GM12878 (cell line): Measurements from ENCODE around the gene EXOC4. TPM values are rescaled to one million over a fixed set of nuclear protein-coding genes. Genes with fewer than 3 reads are reported as not detected.

Experiments used
- ATAC-seq: fragments of 200-7000 bp; cut with Tn5 transposase; 3 replicates; pipeline ENCODE4 v1.9.1; 2020; ENCODE audit warnings: mild to moderate bottlenecking, moderate library complexity
- BruUV-seq: library from RNA; stranded (reverse); fragments of 400-500 nt; replicated peaks from 2 replicates; lab custom pipeline; 2021; lab: Mats Ljungman, UMichigan
- CTCF ChIA-PET: fragments of 300-600 bp; sonication (Branson Sonifier 250); formaldehyde crosslinking; extraction: SDS; loops from one replicate; lab custom pipeline; 2021; ENCODE audit warnings: inconsistent platforms; lab: Yijun Ruan, JAX
- POLR2A ChIA-PET: fragments of 350-600 bp; formaldehyde crosslinking; extraction: SDS; loops from one replicate; lab custom pipeline; 2021; ENCODE audit warnings: inconsistent platforms; lab: Charles Lee
- RAD21 ChIA-PET: fragments of 300-600 bp; sonication (Branson Sonifier 250); formaldehyde crosslinking; loops from one replicate; lab custom pipeline; 2023; ENCODE audit warnings: antibody characterized with exemption; ENCODE audit not compliant: unreplicated experiment; lab: Charles Lee
- SMC1A ChIA-PET: fragments of 300-600 bp; sonication (Branson Sonifier 250); formaldehyde crosslinking; loops from one replicate; lab custom pipeline; 2023; ENCODE audit not compliant: unreplicated experiment, uncharacterized antibody; lab: Charles Lee
- DNase-seq: peaks from one replicate; pipeline ENCODE4 v3.0.0-alpha.2; 2011; ENCODE audit warnings: low read depth, low spot score
- FAIRE-seq: peaks from 3 replicates; lab custom pipeline; 2011; peaks lifted over from hg19 to GRCh38; lab: Jason Lieb, UNC
- H2AFZ ChIP-seq: 2 replicates; pipeline ENCODE4 v1.6.0; 2011; ENCODE audit warnings: low read depth, low read length, control low read depth; ENCODE audit not compliant: control insufficient read depth
- H3K27ac ChIP-seq: 2 replicates; pipeline ENCODE4 v1.5.1; 2011; ENCODE audit warnings: control low read depth; ENCODE audit not compliant: control insufficient read depth, insufficient read depth
- H3K27me3 ChIP-seq, 2 experiments: replicated peaks in 1 of 2; 2 replicates each; pipeline versions ENCODE4 v1.6.0 to v1.6.1; 2011; ENCODE audit warnings: low read length in 1 of 2; ENCODE audit not compliant: control insufficient read depth in 2 of 2, insufficient read depth in 2 of 2
- H3K36me3 ChIP-seq, 2 experiments: 2 replicates each; pipeline ENCODE4 v1.5.1; 2011; ENCODE audit warnings: low read length in 1 of 2; ENCODE audit not compliant: control insufficient read depth in 2 of 2, insufficient read depth in 2 of 2
- H3K4me1 ChIP-seq: 2 replicates; pipeline ENCODE4 v1.6.1; 2011; ENCODE audit warnings: mild to moderate bottlenecking, low read length, moderate library complexity, mixed read lengths; ENCODE audit not compliant: control insufficient read depth, insufficient read depth
- H3K4me2 ChIP-seq: 2 replicates; pipeline ENCODE4 v1.6.0; 2011; ENCODE audit warnings: control low read depth; ENCODE audit not compliant: control insufficient read depth, insufficient read depth
- H3K4me3 ChIP-seq: fragments of 200-600 bp; sonication (generic); 2 replicates; pipeline ENCODE4 v1.5.1; 2016
- H3K79me2 ChIP-seq: 2 replicates; pipeline ENCODE4 v1.6.0; 2011; ENCODE audit warnings: low read length; ENCODE audit not compliant: control insufficient read depth, insufficient read depth
- H3K9ac ChIP-seq: 2 replicates; pipeline ENCODE4 v1.8.0; 2011; ENCODE audit warnings: low read length, control low read depth, mixed read lengths; ENCODE audit not compliant: control insufficient read depth, insufficient read depth
- H3K9me3 ChIP-seq: replicated peaks from 3 replicates; pipeline ENCODE4 v1.5.1; 2011; ENCODE audit warnings: mild to moderate bottlenecking, low read length; ENCODE audit not compliant: control insufficient read depth, insufficient read depth
- H4K20me1 ChIP-seq: 2 replicates; pipeline ENCODE4 v1.6.0; 2011; ENCODE audit not compliant: control insufficient read depth, insufficient read depth
- RFX5 ChIP-seq: IDR thresholded peaks from 2 replicates; pipeline ENCODE4 v1.6.1; 2011; ENCODE audit warnings: low read depth, low read length, improper control_type of control experiment
- SKIL ChIP-seq: fragments of 450-650 bp; IDR thresholded peaks from 2 replicates; pipeline ENCODE4 v1.6.1; 2017; ENCODE audit warnings: mild to moderate bottlenecking, low read depth, inconsistent platforms; ENCODE audit not compliant: poor library complexity, severe bottlenecking
- SMARCA5 ChIP-seq: fragments of 450-650 bp; IDR thresholded peaks from 2 replicates; pipeline ENCODE4 v1.6.1; 2017; ENCODE audit warnings: mild to moderate bottlenecking
- YBX1 ChIP-seq: fragments of 450-650 bp; IDR thresholded peaks from 2 replicates; pipeline ENCODE4 v1.6.1; 2016; ENCODE audit warnings: antibody characterized with exemption
- ZBTB40 ChIP-seq: fragments of 450-650 bp; IDR thresholded peaks from 2 replicates; pipeline ENCODE4 v1.6.1; 2016; ENCODE audit warnings: mild to moderate bottlenecking, moderate library complexity, borderline replicate concordance
- WGBS: methylation state at CpG from one replicate; pipeline ENCODE4 v1.1.6; 2016; ENCODE audit warnings: low lambda C conversion rate; ENCODE audit not compliant: insufficient replicate concordance, insufficient coverage; ENCODE audit errors: missing lambda C conversion rate; 5-methylcytosine and 5-hydroxymethylcytosine counted together
- in situ Hi-C: fragments of 300-500 bp; cut with MboI; formaldehyde crosslinking; loops from 9 replicates; pipeline ENCODE4 v1.14.3; 2018; ENCODE audit warnings: mixed read lengths
- intact Hi-C: fragments of 100-400 bp; cut with micrococcal nuclease; formaldehyde crosslinking; loops from one replicate; pipeline ENCODE4 v1.14.2; 2022; ENCODE audit not compliant: unreplicated experiment
- polyA plus RNA-seq, 11 experiments: library from polyadenylated mRNA; depleted of rRNA in 4 of 11; unstranded in 6 of 11; stranded (reverse) in 5 of 11; fragments of >200 nt; fragmentation: Nextera tagmentation in 4 of 11; fragmentation: Illumina TruSeq in 1 of 11; extraction: Ambion mirVana in 4 of 11; extraction: Trizol in 1 of 11; gene quantifications; 1 replicate in 1 of 11; 2 replicates in 10 of 11; pipeline versions ENCODE4 v1.2.1 to v1.2.3, GENCODE V29; 2011 to 2016; ENCODE audit warnings: inconsistent platforms in 2 of 11, missing spikeins in 2 of 11, low read depth in 1 of 11
- total RNA-seq, 4 experiments: library from RNA; depleted of rRNA in 3 of 4; stranded (reverse); fragments of >200 nt in 3 of 4; fragmentation: Illumina TruSeq in 1 of 4; extraction: Trizol in 1 of 4; gene quantifications; 2 replicates each; pipeline versions ENCODE4 v1.2.1 to v1.2.3, GENCODE V29; 2013 to 2021

The EXOC4 gene
- total and polyA plus RNA-seq, 10 of the 15 experiments (the other 5 are each of a cell fraction or from before 2014, with no cell fraction given): 13.2 to 44.5 (median 29.6) TPM

- Histone ChIP-seq H3K4me1 (no peaks in the 10 kb centered on the region), H2AFZ (no peak overlapping the region), H3K36me3 (no peaks in the 10 kb centered on the region), H3K4me2 (no peak overlapping the region), H3K27ac (no peak overlapping the region), H3K27me3 (no peaks in the 10 kb centered on the region), H3K9me3 (no peaks in the 10 kb centered on the region), H3K4me3 (no peak overlapping the region), H4K20me1 (no peaks in the 10 kb centered on the region), H3K9ac (no peak overlapping the region), H3K79me2 (no peaks in the 10 kb centered on the region)
- FAIRE-seq (no peak), ATAC-seq (no peak), DNase-seq (no peak)
- 54% methylated on average over 4 of the region's 4 CpGs for WGBS
- no TSS peak for BruUV-seq
- POLR2A ChIA-PET: no interaction called here
- intact Hi-C loops: no loop called here
- TF ChIP-seq SKIL (no peak), YBX1 (no peak), ZBTB40 (no peak), SMARCA5 (no peak), RFX5 (no peak)
- SMC1A ChIA-PET: no interaction called here
- in situ Hi-C loops: no loop called here
- CTCF ChIA-PET: interaction anchor here (0.8 to 1.2 kb wide), 2 partner anchors 17 to 20 kb away, joined by 3 to 4 read pairs; no protein-coding TSS in a partner anchor
- RAD21 ChIA-PET: no interaction called here
These were observed 330.1 kb downstream of the EXOC4 start for GRCh38 chr7:133582766-133583523.
